ENCODE measurements around the gene ALDH7A1.

The ALDH7A1 gene

DNA sequence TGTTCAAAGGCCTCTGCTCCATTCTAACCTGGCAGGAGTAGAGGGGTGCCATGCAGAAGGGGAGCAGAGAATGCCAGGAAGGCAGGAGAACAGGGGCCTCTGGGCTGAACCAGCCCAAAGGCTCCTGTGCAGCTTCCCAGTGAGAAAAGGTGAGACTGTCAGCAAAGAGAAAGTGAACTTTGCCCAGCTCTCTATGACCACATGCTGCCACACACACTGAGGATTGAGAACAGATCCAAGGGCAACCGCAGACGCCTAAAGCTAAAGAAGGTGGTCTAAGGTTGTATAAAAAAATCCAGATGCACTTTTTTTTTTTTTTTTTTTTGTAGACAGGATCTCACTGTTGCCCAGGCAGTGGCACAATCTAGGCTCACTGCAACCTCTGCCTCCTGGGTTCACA, 51.4 kb downstream of the ALDH7A1 start:
- no peak overlapping the region for H3K4me3 ChIP-seq (ENCODE audit: low read depth, low read length)
- TF ChIP-seq MAX (IDR thresholded peaks at IDR 0.05; ENCODE audit: low read depth, low read length) (no peak), MYC (IDR thresholded peaks at IDR 0.05; ENCODE audit: low read depth, low read length) (no peak), POLR2A (IDR thresholded peaks at IDR 0.05; ENCODE audit: extremely low read depth, insufficient read length) (no peak), CTCF (IDR thresholded peaks at IDR 0.05; ENCODE audit: low read depth, low read length) (no peak)
- no peak for DNase-seq (ENCODE audit: low read depth)

DNA sequence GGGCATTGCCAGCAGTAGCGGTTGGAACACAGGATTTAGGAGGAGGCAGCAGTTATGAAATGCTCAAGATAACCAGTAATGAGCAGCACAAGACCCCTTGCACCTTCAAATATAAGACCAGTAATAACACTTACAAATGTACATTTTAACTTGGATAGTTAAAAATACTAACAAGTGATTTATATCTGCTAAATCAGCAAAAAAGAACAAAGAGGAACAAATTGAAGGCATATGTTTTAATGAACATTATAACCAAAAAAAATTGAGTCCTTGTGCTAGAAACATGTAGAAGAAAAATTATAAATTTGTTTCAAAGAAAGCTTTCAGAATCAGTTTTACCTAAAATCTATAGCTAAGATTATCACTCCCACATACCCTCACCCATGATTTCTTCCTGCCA, 52.0 kb downstream of the ALDH7A1 start:
- DNase-seq (ENCODE audit: low read depth) = no peak
- no peak overlapping the region for H3K4me3 ChIP-seq (ENCODE audit: low read depth, low read length)
- TF ChIP-seq POLR2A (IDR thresholded peaks at IDR 0.05; ENCODE audit: extremely low read depth, insufficient read length) = no peak
- TF ChIP-seq CTCF (IDR thresholded peaks at IDR 0.05; ENCODE audit: low read depth, low read length) = no peak
- no peak for TF ChIP-seq MYC (IDR thresholded peaks at IDR 0.05; ENCODE audit: low read depth, low read length)
- TF ChIP-seq MAX (IDR thresholded peaks at IDR 0.05; ENCODE audit: low read depth, low read length) = no peak

- TF ChIP-seq POLR2A (IDR thresholded peaks at IDR 0.05; ENCODE audit: extremely low read depth, insufficient read length) (no peak), CTCF (IDR thresholded peaks at IDR 0.05; ENCODE audit: low read depth, low read length) (no peak), MAX (IDR thresholded peaks at IDR 0.05; ENCODE audit: low read depth, low read length) (no peak), MYC (IDR thresholded peaks at IDR 0.05; ENCODE audit: low read depth, low read length) (no peak)
- no peak for DNase-seq (ENCODE audit: low read depth)
- H3K4me3 ChIP-seq (ENCODE audit: low read depth, low read length) = no peak overlapping the region
Measured at GRCh38 chr5:126542441-126542840, 52.6 kb downstream of the ALDH7A1 start.

DNA sequence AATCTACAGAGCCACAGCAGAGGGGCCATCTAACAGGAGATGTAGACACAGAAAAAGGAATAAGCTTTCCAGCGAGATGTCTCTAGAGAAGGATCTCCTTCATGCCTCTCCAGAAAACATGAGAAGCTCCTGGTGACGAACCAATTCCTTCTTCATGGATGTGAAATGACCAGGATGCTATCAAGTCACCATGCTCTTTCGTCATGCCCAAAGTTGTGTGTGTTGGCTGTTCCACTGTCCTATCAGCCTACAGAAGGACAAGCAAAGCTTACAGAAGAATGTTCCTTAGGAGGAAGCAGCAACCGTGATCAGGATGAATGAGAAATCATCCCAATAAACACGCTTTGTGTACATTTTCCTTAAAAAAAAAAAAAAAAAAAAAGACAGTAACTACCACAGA, 54.4 kb downstream of the ALDH7A1 start:
- DNase-seq (ENCODE audit: low read depth) = no peak
- TF ChIP-seq CTCF (IDR thresholded peaks at IDR 0.05; ENCODE audit: low read depth, low read length) = no peak
- TF ChIP-seq MYC (IDR thresholded peaks at IDR 0.05; ENCODE audit: low read depth, low read length) = no peak
- no peak for TF ChIP-seq POLR2A (IDR thresholded peaks at IDR 0.05; ENCODE audit: extremely low read depth, insufficient read length)
- no peak for TF ChIP-seq MAX (IDR thresholded peaks at IDR 0.05; ENCODE audit: low read depth, low read length)
- no peak overlapping the region for H3K4me3 ChIP-seq (ENCODE audit: low read depth, low read length)

DNA sequence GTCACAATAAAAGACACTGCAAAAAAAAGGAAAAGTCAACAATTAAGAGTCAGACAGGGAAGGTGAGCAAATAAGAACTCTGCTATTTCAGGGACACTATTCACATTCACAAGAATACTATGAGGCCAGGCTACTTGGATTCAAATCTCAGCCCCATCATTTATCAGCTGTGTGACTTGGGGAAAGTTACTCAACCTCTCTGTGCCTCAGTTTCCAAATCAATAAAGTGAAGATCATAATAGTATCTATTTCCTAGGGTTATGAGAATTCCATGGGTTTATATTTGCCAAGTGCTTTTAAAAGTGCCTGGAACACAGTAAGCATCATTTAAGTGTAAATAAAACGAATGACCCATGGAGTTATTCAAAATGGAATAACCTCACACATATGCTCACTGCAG, 56.4 kb downstream of the ALDH7A1 start:
- TF ChIP-seq POLR2A (IDR thresholded peaks at IDR 0.05; ENCODE audit: extremely low read depth, insufficient read length) (no peak), CTCF (IDR thresholded peaks at IDR 0.05; ENCODE audit: low read depth, low read length) (no peak), MYC (IDR thresholded peaks at IDR 0.05; ENCODE audit: low read depth, low read length) (no peak), MAX (IDR thresholded peaks at IDR 0.05; ENCODE audit: low read depth, low read length) (no peak)
- no peak overlapping the region for H3K4me3 ChIP-seq (ENCODE audit: low read depth, low read length)
- DNase-seq (ENCODE audit: low read depth) = no peak

- no peak for DNase-seq (ENCODE audit: low read depth)
- TF ChIP-seq CTCF (IDR thresholded peaks at IDR 0.05; ENCODE audit: low read depth, low read length) = no peak
- TF ChIP-seq MYC (IDR thresholded peaks at IDR 0.05; ENCODE audit: low read depth, low read length) = no peak
- no peak for TF ChIP-seq POLR2A (IDR thresholded peaks at IDR 0.05; ENCODE audit: extremely low read depth, insufficient read length)
- no peak for TF ChIP-seq MAX (IDR thresholded peaks at IDR 0.05; ENCODE audit: low read depth, low read length)
- H3K4me3 ChIP-seq (ENCODE audit: low read depth, low read length) = no peak overlapping the region
Measured at GRCh38 chr5:126536874-126537273, 58.1 kb downstream of the ALDH7A1 start.

Measured in NB4 (cell line).